ENCODE results near the gene TEX2. TPM values are rescaled to one million over a fixed set of nuclear protein-coding genes. Genes with fewer than 3 reads are reported as not detected.

The TEX2 gene
- total and polyA plus RNA-seq, 8 donors, result 8.9 to 30.3 (median 22.4) TPM

GRCh38 chr17:64304551-64304950, 41.5 kb upstream of the TEX2 start:
- FAIRE-seq, result no peak
- no peak overlapping the region for H3K4me3 ChIP-seq
- H3K9me3 ChIP-seq, result no peaks in the 10 kb centered on the region
- intact Hi-C loops (cut with DNase I), result no loop called here
- peaks cover 0 to 6% (median 0%) of the 10 kb centered on the region in 3 donors for H3K4me1 ChIP-seq
- no peak for TF ChIP-seq CTCF (IDR thresholded peaks at IDR 0.05)
- peak in 1 of 6 donors; percentile 42 for DNase-seq
- no peak overlapping the region for H3K27ac ChIP-seq
- no peaks in the 10 kb centered on the region for H3K36me3 ChIP-seq
- no peaks in the 10 kb centered on the region for H3K27me3 ChIP-seq
- ATAC-seq, result peak; percentile 27 to 72 (median 54)
- WGBS, 2 donors, result 36 to 45% methylated on average over 2 of the region's 2 CpGs

- 74 to 79% methylated on average over 8 of the region's 8 CpGs for WGBS, 2 donors
- intact Hi-C loops (cut with DNase I), result no loop called here
- no peaks in the 10 kb centered on the region for H3K27me3 ChIP-seq
- H3K4me3 ChIP-seq, result no peak overlapping the region
- FAIRE-seq (no peak), DNase-seq (no peak), ATAC-seq (no peak)
- no peak overlapping the region for H3K27ac ChIP-seq
- peaks cover 0 to 6% (median 0%) of the 10 kb centered on the region in 3 donors for H3K4me1 ChIP-seq
- no peak for TF ChIP-seq CTCF (IDR thresholded peaks at IDR 0.05)
- H3K9me3 ChIP-seq, result no peaks in the 10 kb centered on the region
- H3K36me3 ChIP-seq, result no peaks in the 10 kb centered on the region
Measured at GRCh38 chr17:64300699-64300965, 37.6 kb upstream of the TEX2 start.

- no peak for FAIRE-seq
Measured at GRCh38 chr17:64297467-64298088, 34.5 kb upstream of the TEX2 start.

DNA sequence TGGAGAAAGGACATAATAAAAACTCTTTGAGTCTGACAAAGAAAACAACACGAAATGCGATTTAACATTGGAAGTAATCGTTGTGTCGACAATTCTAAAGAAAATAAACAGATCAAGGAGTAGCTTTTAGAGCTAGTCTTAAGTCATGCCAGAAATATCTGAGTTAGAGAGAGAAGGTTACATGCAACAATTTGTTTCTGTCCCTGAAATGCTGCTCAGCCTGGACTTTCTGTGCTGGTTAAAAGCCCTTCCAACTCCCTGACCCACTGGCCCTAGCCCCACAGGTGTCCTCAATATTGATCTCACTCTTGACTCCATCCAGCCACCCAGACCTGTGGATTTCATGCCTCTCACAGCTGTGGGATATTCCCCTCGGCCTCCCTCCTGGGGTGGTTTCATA, 33.2 kb upstream of the TEX2 start:
- ATAC-seq, result no peak
- DNase-seq, result no peak
- intact Hi-C loops (cut with DNase I), result no loop called here
- Histone ChIP-seq H3K36me3 (no peaks in the 10 kb centered on the region), H3K4me1 (no peaks in the 10 kb centered on the region), H3K27ac (no peak overlapping the region), H3K9me3 (no peaks in the 10 kb centered on the region), H3K27me3 (no peaks in the 10 kb centered on the region), H3K4me3 (no peak overlapping the region)
- no peak for TF ChIP-seq CTCF (IDR thresholded peaks at IDR 0.05)
- WGBS, 2 donors, result 84 to 85% methylated on average over 5 of the region's 5 CpGs
- FAIRE-seq, result no peak

More at GRCh38 chr17:64297467-64298088, 34.5 kb upstream of the TEX2 start:
- peaks cover 0 to 2% (median 0%) of the 10 kb centered on the region in 3 donors for H3K4me1 ChIP-seq
- no peaks in the 10 kb centered on the region for H3K36me3 ChIP-seq
- no peak overlapping the region for H3K4me3 ChIP-seq
- whole genome bisulfite sequencing, 2 donors, result 95 to 98% methylated on average over 8 of the region's 8 CpGs
- H3K27me3 ChIP-seq, result no peaks in the 10 kb centered on the region
- TF ChIP-seq CTCF (IDR thresholded peaks at IDR 0.05), result no peak
- ATAC-seq, result no peak
- no peaks in the 10 kb centered on the region for H3K9me3 ChIP-seq
- intact Hi-C loops (cut with DNase I), result no loop called here
- DNase-seq, result no peak
- no peak overlapping the region for H3K27ac ChIP-seq

DNA sequence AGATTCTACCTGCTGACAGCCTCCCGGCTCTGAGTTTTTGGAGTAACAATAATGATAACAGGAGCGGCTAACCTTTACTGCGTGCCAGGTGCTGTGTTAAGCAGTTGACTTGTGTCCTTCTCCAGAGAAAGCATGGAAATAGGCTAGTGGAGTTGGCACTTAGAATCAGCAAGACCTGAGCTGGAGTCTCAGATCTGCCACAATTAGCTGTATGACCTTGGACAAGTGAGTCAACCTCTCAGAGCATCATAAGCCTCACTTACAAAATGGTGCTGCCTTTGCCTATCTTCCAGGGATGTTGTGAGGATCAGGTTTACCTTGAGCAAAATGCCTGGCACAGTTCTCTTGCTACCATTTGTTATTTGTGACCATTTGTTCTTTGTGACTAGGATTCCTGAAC, 32.1 kb upstream of the TEX2 start:
- H3K4me1 ChIP-seq, result no peaks in the 10 kb centered on the region
- DNase-seq (no peak), FAIRE-seq (no peak), ATAC-seq (no peak)
- no peak overlapping the region for H3K4me3 ChIP-seq
- intact Hi-C loops (cut with DNase I), result no loop called here
- 87 to 89% methylated on average over 3 of the region's 3 CpGs for WGBS, 2 donors
- H3K9me3 ChIP-seq, result no peaks in the 10 kb centered on the region
- TF ChIP-seq CTCF (IDR thresholded peaks at IDR 0.05), result no peak
- H3K27me3 ChIP-seq, result no peaks in the 10 kb centered on the region
- no peak overlapping the region for H3K27ac ChIP-seq
- H3K36me3 ChIP-seq, result no peaks in the 10 kb centered on the region
